Measurements from ENCODE around the gene SPEF1. TPM values are rescaled to one million over a fixed set of nuclear protein-coding genes. Genes with fewer than 3 reads are reported as not detected.

Gene SPEF1
- total RNA-seq, 1 donor: under 0.01 TPM

DNA sequence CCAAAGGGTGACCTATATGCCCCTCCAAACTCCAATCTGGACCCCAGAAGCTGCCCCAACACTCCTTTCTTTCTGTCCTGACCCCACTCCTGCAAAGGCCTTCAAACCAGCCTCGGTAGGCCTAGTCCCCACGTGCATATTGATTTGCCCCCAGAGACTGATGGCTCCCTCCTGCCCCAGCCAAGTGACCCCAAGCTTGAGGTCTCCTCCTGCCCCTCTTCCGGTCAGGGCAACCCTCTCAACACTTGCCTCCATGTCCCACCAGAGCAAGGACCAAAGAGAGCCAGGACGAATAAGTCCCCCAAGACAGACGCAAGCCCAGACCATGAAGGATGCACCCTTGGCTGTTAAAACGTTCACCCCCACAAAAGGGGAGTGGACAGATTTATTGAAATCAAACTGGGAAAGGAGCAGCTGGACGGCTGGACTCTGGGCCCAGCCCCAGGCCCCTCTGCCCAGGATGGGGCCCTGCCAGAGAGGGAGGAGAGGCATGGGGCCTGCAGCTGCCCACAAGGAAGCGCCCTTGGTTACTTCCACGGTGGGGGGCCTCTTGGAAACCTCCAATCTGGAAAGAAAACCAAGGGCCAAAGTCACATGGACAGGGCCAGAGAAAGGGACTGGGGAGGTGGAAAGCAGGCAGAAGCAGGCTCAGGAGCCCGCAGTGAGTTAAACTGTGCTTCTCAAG, 2.4 kb upstream of the SPEF1 start:
- Histone ChIP-seq H3K4me2 (ENCODE audit: insufficient read depth, low read length) (no peak overlapping the region), H3K4me3 (ENCODE audit: insufficient read depth, low read length) (no peak overlapping the region), H3K79me2 (ENCODE audit: insufficient read depth, low read length) (peaks cover 35% of the 10 kb centered on the region), H3K4me1 (ENCODE audit: insufficient read depth, low read length) (peaks cover 26% of the 10 kb centered on the region), H2AFZ (ENCODE audit: low read length) (no peak overlapping the region), H3K9me3 (ENCODE audit: low read depth, low read length) (no peaks in the 10 kb centered on the region), H3K27ac (ENCODE audit: low read depth, low read length) (no peak overlapping the region), H3K36me3 (ENCODE audit: insufficient read depth, low read length) (peaks cover 5% of the 10 kb centered on the region), H3K27me3 (ENCODE audit: insufficient read depth, low read length) (peaks cover 3% of the 10 kb centered on the region), H4K20me1 (ENCODE audit: insufficient read depth, low read length) (peaks cover 39% of the 10 kb centered on the region)
- TF ChIP-seq, protein P1, sequence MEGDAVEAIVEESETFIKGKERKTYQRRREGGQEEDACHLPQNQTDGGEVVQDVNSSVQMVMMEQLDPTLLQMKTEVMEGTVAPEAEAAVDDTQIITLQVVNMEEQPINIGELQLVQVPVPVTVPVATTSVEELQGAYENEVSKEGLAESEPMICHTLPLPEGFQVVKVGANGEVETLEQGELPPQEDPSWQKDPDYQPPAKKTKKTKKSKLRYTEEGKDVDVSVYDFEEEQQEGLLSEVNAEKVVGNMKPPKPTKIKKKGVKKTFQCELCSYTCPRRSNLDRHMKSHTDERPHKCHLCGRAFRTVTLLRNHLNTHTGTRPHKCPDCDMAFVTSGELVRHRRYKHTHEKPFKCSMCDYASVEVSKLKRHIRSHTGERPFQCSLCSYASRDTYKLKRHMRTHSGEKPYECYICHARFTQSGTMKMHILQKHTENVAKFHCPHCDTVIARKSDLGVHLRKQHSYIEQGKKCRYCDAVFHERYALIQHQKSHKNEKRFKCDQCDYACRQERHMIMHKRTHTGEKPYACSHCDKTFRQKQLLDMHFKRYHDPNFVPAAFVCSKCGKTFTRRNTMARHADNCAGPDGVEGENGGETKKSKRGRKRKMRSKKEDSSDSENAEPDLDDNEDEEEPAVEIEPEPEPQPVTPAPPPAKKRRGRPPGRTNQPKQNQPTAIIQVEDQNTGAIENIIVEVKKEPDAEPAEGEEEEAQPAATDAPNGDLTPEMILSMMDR (IDR thresholded peaks at IDR 0.05; ENCODE audit: extremely low read depth, low read depth, low read length): no peak
- DNase-seq (ENCODE audit: insufficient read length, low spot score, missing footprints): no peak

DNA sequence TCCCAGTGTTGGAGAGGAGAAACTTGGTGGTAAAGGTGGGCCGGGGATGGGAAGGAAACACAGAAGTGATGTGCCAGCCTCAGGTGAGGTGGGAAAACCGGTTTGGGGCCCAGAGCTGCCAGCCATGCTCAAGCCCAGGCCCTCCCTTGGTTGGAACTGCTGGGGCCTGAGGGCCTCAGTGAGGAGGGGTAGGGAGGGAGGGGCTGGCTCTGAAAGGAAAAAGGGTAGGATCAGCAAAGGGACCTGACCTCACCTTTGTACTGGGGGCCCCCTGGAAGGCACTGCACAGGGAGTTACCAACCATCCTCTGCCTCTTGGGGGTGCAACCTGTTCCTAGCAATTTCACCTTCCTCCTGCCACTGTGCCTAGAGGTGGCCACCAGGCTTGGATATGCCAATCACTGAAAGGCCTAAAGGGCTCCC, 1.8 kb upstream of the SPEF1 start:
- no peak for DNase-seq (ENCODE audit: insufficient read length, low spot score, missing footprints)
- Histone ChIP-seq H3K36me3 (ENCODE audit: insufficient read depth, low read length) (peaks cover 5% of the 10 kb centered on the region), H3K4me2 (ENCODE audit: insufficient read depth, low read length) (no peak overlapping the region), H3K4me1 (ENCODE audit: insufficient read depth, low read length) (peaks cover 28% of the 10 kb centered on the region), H3K9me3 (ENCODE audit: low read depth, low read length) (no peaks in the 10 kb centered on the region), H2AFZ (ENCODE audit: low read length) (no peak overlapping the region), H3K27ac (ENCODE audit: low read depth, low read length) (no peak overlapping the region), H3K79me2 (ENCODE audit: insufficient read depth, low read length) (peaks cover 35% of the 10 kb centered on the region), H3K4me3 (ENCODE audit: insufficient read depth, low read length) (no peak overlapping the region), H4K20me1 (ENCODE audit: insufficient read depth, low read length) (peaks cover 39% of the 10 kb centered on the region), H3K27me3 (ENCODE audit: insufficient read depth, low read length) (peaks cover 6% of the 10 kb centered on the region)
- TF ChIP-seq, protein P1 (IDR thresholded peaks at IDR 0.05; ENCODE audit: extremely low read depth, low read depth, low read length): no peak

DNA sequence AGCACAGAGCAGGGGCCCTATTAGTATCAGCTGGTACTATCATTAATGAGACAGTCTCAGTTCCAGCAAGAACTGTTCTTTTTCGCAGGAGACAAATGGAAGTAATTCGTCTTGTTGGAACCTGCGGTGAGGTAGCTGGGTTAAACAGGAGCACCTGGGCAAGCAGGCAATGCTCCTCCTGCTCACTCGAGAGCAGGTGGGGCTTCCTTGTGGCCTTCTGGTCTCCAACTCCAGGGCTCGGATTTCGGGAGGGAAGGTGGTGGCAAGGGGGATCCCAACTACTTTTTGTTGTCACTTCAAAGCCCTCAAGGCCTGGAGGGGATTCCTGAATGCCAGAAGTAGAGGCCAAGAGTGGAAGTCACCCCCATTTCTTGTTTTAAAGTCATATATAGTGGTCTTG, 1.3 kb upstream of the SPEF1 start:
- Histone ChIP-seq H3K4me3 (ENCODE audit: insufficient read depth, low read length) (no peak overlapping the region), H3K36me3 (ENCODE audit: insufficient read depth, low read length) (peaks cover 5% of the 10 kb centered on the region), H2AFZ (ENCODE audit: low read length) (no peak overlapping the region), H3K27me3 (ENCODE audit: insufficient read depth, low read length) (peaks cover 6% of the 10 kb centered on the region), H4K20me1 (ENCODE audit: insufficient read depth, low read length) (peaks cover 39% of the 10 kb centered on the region), H3K27ac (ENCODE audit: low read depth, low read length) (no peak overlapping the region), H3K79me2 (ENCODE audit: insufficient read depth, low read length) (peaks cover 35% of the 10 kb centered on the region), H3K4me1 (ENCODE audit: insufficient read depth, low read length) (peaks cover 32% of the 10 kb centered on the region), H3K4me2 (ENCODE audit: insufficient read depth, low read length) (no peak overlapping the region), H3K9me3 (ENCODE audit: low read depth, low read length) (no peaks in the 10 kb centered on the region)
- DNase-seq (ENCODE audit: insufficient read length, low spot score, missing footprints): no peak
- TF ChIP-seq, protein P1 (IDR thresholded peaks at IDR 0.05; ENCODE audit: extremely low read depth, low read depth, low read length): no peak

DNA sequence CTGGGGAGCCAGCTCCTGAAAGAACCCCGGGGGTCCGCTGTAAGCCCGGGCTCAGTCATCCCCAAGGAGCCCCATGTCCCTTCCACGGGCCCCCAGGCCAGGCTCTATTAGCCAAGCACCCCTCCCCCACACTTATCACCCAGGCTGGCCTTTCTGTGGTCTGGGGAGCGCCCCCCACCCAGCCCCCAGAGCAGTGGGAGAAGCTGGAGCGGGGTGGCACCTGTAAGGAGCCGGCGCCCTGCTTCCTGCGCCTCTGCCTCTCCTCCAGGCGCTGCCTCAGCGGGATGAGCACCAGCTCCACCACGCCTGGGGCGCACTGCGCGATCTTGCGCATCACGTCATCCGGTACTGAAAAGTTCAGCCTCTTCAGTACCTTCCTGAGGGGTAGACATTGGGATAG, 2.3 kb downstream of the SPEF1 start:
- Histone ChIP-seq H3K27me3 (ENCODE audit: insufficient read depth, low read length) (peaks cover 6% of the 10 kb centered on the region), H3K27ac (ENCODE audit: low read depth, low read length) (no peak overlapping the region), H2AFZ (ENCODE audit: low read length) (no peak overlapping the region), H3K9me3 (ENCODE audit: low read depth, low read length) (no peaks in the 10 kb centered on the region), H4K20me1 (ENCODE audit: insufficient read depth, low read length) (peaks cover 19% of the 10 kb centered on the region), H3K36me3 (ENCODE audit: insufficient read depth, low read length) (no peaks in the 10 kb centered on the region), H3K4me2 (ENCODE audit: insufficient read depth, low read length) (no peak overlapping the region), H3K4me1 (ENCODE audit: insufficient read depth, low read length) (peaks cover 16% of the 10 kb centered on the region), H3K4me3 (ENCODE audit: insufficient read depth, low read length) (no peak overlapping the region), H3K79me2 (ENCODE audit: insufficient read depth, low read length) (peaks cover 12% of the 10 kb centered on the region)
- peak; percentile 60 for DNase-seq (ENCODE audit: insufficient read length, low spot score, missing footprints)
- TF ChIP-seq, protein P1 (IDR thresholded peaks at IDR 0.05; ENCODE audit: extremely low read depth, low read depth, low read length): no peak
